ENCODE measurements around the gene TCHP. TPM values are rescaled to one million over a fixed set of nuclear protein-coding genes. Genes with fewer than 3 reads are reported as not detected.

Gene TCHP
- total RNA-seq, 2 experiments from 2014 or later, result 34.4 to 37.2 TPM

Other genes with a start within 250 kb of the TCHP start
- gene FAM222A, start 186.4 kb upstream of the TCHP start, total RNA-seq, result 1 to 10 TPM in 1 of 2 experiments, under 1 TPM in 1; 0.96 to 1.1 TPM
- not detected for gene TRPV4, start 66.9 kb upstream of the TCHP start, total RNA-seq
- gene GLTP, start 19.7 kb upstream of the TCHP start, total RNA-seq, result 10 to 100 TPM; 18.3 to 20.2 TPM
- gene GIT2, start 96.1 kb downstream of the TCHP start, total RNA-seq, result 100 to 1,000 TPM; 101 to 103 TPM
- gene ANKRD13A, start 99.2 kb downstream of the TCHP start, total RNA-seq, result 10 to 100 TPM; 85.8 to 88.8 TPM
- gene C12orf76, start 148.2 kb downstream of the TCHP start, total RNA-seq, result 10 to 100 TPM; 22.1 to 23.2 TPM
- 1 to 10 TPM; 1.7 to 2.4 TPM for gene IFT81, start 224.1 kb downstream of the TCHP start, total RNA-seq